Esophagus (tissue), 2 donors: ENCODE data around the gene CATSPERZ. TPM values are rescaled to one million over a fixed set of nuclear protein-coding genes. Genes with fewer than 3 reads are reported as not detected.
A peak's percentile ranks its signal among the peaks of the same experiment; 100 is the strongest.

Source experiments
- H3K27ac ChIP-seq, 2 donors: one replicate each; pipeline ENCODE4 v1.5.1; 2013; ENCODE audit warnings: low read depth in 2 of 2, mild to moderate bottlenecking in 2 of 2, inconsistent platforms in 1 of 2, low read length in 1 of 2, moderate library complexity in 1 of 2
- H3K27me3 ChIP-seq, 2 donors: one replicate each; pipeline ENCODE4 v1.6.1; 2013; ENCODE audit warnings: low read length in 2 of 2, control low read depth in 1 of 2, mild to moderate bottlenecking in 1 of 2; ENCODE audit not compliant: insufficient read depth in 2 of 2, control insufficient read depth in 1 of 2
- H3K36me3 ChIP-seq, 2 donors: one replicate each; pipeline ENCODE4 v1.6.1; 2013; ENCODE audit warnings: low read length in 1 of 2; ENCODE audit not compliant: control insufficient read depth in 2 of 2, insufficient read depth in 2 of 2
- H3K4me1 ChIP-seq, 2 donors: one replicate each; pipeline ENCODE4 v1.6.1; 2013; ENCODE audit warnings: low read length in 1 of 2; ENCODE audit not compliant: control insufficient read depth in 2 of 2, insufficient read depth in 2 of 2
- H3K4me3 ChIP-seq, 2 donors: one replicate each; pipeline ENCODE4 v1.5.1; 2013; ENCODE audit warnings: low read length in 2 of 2, mild to moderate bottlenecking in 2 of 2, low read depth in 1 of 2, moderate library complexity in 1 of 2
- H3K9me3 ChIP-seq, 2 donors: one replicate each; pipeline ENCODE4 v1.6.1; 2013; ENCODE audit warnings: mild to moderate bottlenecking in 2 of 2, low read depth in 1 of 2, low read length in 1 of 2, moderate library complexity in 1 of 2; ENCODE audit not compliant: control insufficient read depth in 2 of 2, insufficient read depth in 1 of 2
- WGBS, 2 donors: extraction: QIAGEN DNeasy Blood & Tissue Kit; methylation state at CpG; one replicate each; pipeline ENCODE4 v1.1.7; 2013; 5-methylcytosine and 5-hydroxymethylcytosine counted together
- polyA plus RNA-seq, 2 donors: library from polyadenylated mRNA; stranded (reverse); fragments of 200-250 nt; gene quantifications; one replicate each; pipeline ENCODE4 v1.2.3, GENCODE V29; 2013
- donor health status: healthy with polysubstance abuse.
- donor health status: Bipolar disorder and iron deficiency.

The CATSPERZ gene
- polyA plus RNA-seq, 2 donors: 0.37 to 0.39 TPM

DNA sequence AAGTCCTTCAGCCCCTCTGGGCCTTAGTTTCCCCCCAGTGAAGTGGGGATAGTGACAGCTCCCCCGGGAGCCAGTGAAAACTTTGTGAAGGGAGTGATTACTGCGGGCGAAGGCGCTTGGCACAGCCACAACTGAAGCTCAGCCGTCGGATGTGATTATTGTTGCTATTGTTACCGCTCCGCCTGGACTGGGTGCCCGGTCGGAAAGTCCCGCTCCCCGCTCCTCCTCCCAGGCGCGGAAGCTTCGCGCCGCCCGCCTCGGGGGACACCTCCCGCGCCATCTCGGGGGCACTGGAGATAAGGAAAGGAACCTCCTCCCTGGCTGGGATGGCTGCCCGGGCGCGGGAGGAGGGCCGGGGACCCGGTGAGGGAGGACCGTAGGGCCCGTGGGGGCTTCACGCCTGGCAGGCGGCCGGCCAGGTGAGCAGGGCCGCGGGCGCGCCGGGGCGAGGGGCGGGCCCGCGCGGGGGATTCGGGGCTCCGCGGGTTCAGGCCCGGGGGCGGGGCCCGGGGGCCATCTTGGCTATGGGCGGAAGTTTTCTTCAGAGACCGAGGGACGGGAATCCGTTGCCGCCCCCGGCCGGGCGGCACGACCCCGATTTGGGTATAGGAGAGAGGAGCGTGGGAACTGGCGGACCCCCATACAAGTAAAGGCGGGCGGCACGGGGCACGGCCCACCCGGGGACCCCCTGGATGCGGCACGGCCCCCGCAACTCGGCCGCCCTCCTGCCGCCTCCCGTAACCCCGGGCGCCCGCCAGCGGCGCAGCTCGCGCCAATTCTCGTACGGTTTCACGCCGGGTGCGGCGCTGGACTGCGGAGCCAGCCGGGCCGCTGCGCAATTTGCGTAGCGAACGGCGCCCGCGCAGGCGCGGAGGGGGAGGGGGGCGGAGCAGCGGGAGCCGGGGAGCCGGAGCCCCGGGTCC is 14.9 kb upstream of the CATSPERZ start, which contains the start of gene GPR137:
TSS of gene GPR137 (plus strand) at position 887 of the 923 bp plus-strand sequence. CDS start 677 bp downstream, outside the sequence.
- peak within 1 kb of the TSS; percentile 95 to 97 for H3K27ac ChIP-seq
- peaks cover 0 to 5% of the 10 kb centered on the region in 2 donors for H3K36me3 ChIP-seq
- H3K9me3 ChIP-seq: no peaks in the 10 kb centered on the region
- peak within 1 kb of the TSS; percentile 63 to 74 for H3K4me3 ChIP-seq
- WGBS, 2 donors: 0 to 1% methylated on average over 83 to 102 of the region's 102 CpGs
- H3K4me1 ChIP-seq: peaks cover 6 to 24% of the 10 kb centered on the region in 2 donors
- H3K27me3 ChIP-seq: no peaks in the 10 kb centered on the region

DNA sequence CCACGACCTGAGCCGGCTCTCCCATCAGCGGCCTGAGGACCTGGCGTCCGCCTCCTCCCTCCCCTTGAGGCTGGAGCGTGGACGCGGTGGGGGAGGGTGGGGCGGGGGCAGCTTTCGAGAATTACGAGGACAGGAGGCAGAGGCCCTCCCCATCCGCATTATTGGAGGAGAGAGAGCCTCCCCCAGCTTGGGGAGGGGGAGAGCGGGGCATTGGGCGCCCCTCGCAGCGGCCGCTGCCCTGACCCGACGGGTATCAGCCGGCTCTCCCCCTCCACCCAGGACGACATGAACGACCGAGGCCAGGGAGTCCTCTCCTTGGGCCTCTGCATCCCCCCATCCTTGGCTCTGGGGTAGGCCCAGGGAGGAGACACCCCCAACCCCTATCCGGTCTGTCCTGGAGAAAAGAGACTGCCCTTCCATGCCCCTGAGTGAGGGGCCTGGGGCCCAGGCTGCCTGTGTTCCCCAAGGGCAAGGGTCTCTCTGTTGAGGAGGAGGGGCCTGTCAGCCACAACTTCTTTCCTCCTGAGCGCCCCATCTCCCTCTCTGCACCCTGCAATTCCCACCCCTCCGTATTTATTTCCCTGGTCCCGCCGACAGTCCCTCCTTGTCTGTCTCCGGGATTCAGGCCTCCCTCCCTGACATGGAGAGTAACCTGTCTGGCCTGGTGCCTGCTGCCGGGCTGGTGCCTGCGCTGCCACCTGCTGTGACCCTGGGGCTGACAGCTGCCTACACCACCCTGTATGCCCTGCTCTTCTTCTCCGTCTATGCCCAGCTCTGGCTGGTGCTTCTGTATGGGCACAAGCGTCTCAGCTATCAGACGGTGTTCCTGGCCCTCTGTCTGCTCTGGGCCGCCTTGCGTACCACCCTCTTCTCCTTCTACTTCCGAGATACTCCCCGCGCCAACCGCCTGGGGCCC is 14.0 kb upstream of the CATSPERZ start:
- Histone ChIP-seq H3K9me3 (no peaks in the 10 kb centered on the region), H3K27ac (peak overlapping the region; percentile 54 to 97), H3K4me1 (peaks cover 6 to 24% of the 10 kb centered on the region in 2 donors), H3K36me3 (peaks cover 0 to 5% of the 10 kb centered on the region in 2 donors), H3K27me3 (peaks cover 0 to 2% of the 10 kb centered on the region in 2 donors), H3K4me3 (peak overlapping the region; percentile 63 to 74)
- 21 to 29% methylated on average over 30 to 40 of the region's 40 CpGs for WGBS, 2 donors

DNA sequence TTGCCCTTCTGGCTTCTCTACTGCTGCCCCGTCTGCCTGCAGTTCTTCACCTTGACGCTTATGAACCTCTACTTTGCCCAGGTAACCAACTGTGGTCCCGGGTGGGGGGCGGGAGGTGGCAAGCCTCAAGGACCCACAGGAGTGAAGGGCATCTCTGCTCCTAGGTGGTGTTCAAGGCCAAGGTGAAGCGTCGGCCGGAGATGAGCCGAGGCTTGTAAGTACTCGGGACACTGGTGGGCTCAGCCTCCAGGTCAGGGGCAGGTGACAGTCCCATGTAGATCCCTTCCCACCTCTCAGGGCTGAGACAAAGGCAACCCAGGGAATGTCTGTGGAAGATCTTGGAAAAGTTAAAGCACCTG is 13.4 kb upstream of the CATSPERZ start:
- Histone ChIP-seq H3K4me1 (peaks cover 9 to 26% of the 10 kb centered on the region in 2 donors), H3K36me3 (peaks cover 0 to 5% of the 10 kb centered on the region in 2 donors), H3K4me3 (no peak overlapping the region), H3K27ac (no peak overlapping the region), H3K9me3 (no peaks in the 10 kb centered on the region), H3K27me3 (peaks cover 0 to 7% of the 10 kb centered on the region in 2 donors)
- 82 to 84% methylated on average over 9 of the region's 9 CpGs for WGBS, 2 donors

DNA sequence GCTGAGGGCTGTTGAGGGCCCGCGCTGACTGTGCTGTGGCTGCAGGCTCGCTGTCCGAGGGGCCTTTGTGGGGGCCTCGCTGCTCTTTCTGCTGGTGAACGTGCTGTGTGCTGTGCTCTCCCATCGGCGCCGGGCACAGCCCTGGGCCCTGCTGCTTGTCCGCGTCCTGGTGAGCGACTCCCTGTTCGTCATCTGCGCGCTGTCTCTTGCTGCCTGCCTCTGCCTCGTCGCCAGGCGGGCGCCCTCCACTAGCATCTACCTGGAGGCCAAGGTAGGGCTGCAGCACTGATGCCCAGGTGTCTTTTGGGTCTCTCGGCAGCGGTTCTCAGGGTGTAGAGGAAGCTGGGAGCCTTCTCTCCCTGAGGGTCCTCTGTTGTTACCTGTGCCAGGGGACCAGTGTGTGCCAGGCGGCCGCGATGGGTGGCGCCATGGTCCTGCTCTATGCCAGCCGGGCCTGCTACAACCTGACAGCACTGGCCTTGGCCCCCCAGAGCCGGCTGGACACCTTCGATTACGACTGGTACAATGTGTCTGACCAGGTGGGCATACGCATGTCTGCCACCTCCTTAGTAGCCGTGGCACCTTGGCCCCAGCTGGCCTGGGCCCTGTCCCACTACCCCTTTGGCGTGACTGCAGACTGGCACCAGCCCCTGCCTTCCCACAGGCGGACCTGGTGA is 12.3 kb upstream of the CATSPERZ start:
- peaks cover 11 to 28% of the 10 kb centered on the region in 2 donors for H3K4me1 ChIP-seq
- H3K27ac ChIP-seq: no peak overlapping the region
- 93 to 94% methylated on average over 33 of the region's 33 CpGs for WGBS, 2 donors

DNA sequence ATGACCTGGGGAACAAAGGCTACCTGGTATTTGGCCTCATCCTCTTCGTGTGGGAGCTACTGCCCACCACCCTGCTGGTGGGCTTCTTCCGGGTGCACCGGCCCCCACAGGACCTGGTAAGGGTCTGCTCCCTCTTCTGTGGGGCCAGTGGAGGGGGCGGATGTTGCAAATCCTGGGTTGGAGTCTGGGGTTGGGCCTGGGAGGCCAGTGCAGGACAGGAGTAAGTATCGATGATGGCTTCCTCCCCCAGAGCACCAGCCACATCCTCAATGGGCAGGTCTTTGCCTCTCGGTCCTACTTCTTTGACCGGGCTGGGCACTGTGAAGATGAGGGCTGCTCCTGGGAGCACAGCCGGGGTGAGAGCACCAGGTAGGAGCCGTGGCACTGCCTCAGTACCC is 11.8 kb upstream of the CATSPERZ start:
- H3K36me3 ChIP-seq: peaks cover 0 to 2% of the 10 kb centered on the region in 2 donors
- no peak overlapping the region for H3K27ac ChIP-seq
- H3K27me3 ChIP-seq: peaks cover 0 to 21% of the 10 kb centered on the region in 2 donors
- H3K4me1 ChIP-seq: peaks cover 11 to 25% of the 10 kb centered on the region in 2 donors
- 91 to 92% methylated on average over 9 of the region's 9 CpGs for WGBS, 2 donors
- H3K4me3 ChIP-seq: no peak overlapping the region
- no peaks in the 10 kb centered on the region for H3K9me3 ChIP-seq

More for the DNA sequence above, 12.3 kb upstream of the CATSPERZ start:
- Histone ChIP-seq H3K27me3 (peaks cover 0 to 17% of the 10 kb centered on the region in 2 donors), H3K36me3 (peaks cover 0 to 2% of the 10 kb centered on the region in 2 donors), H3K9me3 (no peaks in the 10 kb centered on the region), H3K4me3 (no peak overlapping the region)

DNA sequence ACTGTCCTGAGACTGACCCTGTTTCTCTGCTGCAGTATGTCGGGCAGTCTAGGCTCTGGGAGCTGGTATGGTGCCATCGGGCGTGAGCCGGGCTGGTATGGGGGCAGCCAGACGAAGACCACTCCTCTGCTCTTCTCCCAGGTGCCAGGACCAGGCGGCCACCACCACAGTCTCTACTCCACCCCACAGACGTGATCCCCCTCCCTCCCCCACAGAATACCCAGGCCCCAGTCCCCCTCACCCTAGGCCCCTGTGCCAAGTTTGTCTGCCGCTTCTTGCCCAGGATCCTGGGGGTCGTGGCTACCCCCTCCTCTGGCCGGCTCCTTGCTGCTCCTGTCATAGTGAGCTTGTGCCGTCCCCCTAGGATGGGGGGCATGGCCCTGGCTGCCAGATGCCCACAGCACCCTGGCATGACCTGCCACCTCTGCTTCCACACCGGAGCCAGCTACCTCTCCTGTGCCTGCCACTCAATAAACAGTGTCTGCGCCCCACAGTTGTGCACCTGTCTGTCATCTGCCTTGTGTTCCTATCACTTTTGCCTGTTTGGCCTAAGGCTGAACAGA is 11.1 kb upstream of the CATSPERZ start:
- Histone ChIP-seq H3K27me3 (peaks cover 0 to 21% of the 10 kb centered on the region in 2 donors), H3K9me3 (no peaks in the 10 kb centered on the region), H3K4me1 (peaks cover 11 to 19% of the 10 kb centered on the region in 2 donors), H3K4me3 (no peak overlapping the region), H3K27ac (no peak overlapping the region), H3K36me3 (peaks cover 0 to 2% of the 10 kb centered on the region in 2 donors)
- WGBS, 2 donors: 90 to 91% methylated on average over 13 of the region's 13 CpGs

DNA sequence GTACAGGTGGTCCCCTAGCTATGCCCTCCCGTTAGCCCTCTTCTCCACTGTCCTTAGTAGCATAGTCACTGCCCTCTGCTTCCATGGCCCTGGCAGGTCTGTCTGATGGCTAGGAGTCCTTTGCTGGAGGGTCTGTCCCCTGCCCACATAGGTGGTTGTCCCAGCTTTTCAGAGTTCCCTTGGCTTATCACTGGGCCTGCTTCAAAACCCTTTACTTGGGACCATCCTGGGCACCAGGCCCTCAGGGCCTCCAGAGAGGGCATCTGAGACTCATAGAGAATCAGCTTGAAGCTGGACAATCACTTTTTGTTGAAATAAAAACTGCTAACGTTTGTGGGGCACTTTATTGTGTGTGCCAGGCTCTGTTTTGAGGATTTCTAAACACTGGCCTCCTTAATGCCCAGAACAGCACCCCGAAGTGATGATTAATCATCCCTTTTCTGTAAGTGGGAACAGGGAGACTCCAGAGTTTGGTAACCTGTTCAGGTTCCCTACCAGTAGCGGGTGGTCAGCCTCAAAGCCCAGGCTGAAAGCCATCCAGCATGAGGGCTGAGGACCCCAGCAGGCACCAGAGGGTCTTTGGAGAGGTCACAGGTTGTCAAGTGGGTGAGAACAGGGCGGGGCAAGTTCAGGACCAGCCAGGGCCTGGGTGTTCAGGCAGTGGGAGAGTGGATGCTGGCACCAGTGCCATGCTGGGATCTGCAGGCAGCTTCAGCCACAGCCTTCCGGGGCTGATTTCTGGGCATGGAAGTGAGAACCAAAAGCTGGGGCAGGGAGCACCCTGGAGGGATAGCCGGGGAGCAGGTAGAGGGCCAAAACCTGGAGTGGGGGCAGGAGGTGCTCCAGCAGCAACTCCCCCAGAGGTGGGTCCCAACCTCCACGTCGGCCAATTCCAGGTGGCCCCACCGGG is 9.6 kb upstream of the CATSPERZ start:
- no peak overlapping the region for H3K4me3 ChIP-seq
- peaks cover 0 to 21% of the 10 kb centered on the region in 2 donors for H3K27me3 ChIP-seq

DNA sequence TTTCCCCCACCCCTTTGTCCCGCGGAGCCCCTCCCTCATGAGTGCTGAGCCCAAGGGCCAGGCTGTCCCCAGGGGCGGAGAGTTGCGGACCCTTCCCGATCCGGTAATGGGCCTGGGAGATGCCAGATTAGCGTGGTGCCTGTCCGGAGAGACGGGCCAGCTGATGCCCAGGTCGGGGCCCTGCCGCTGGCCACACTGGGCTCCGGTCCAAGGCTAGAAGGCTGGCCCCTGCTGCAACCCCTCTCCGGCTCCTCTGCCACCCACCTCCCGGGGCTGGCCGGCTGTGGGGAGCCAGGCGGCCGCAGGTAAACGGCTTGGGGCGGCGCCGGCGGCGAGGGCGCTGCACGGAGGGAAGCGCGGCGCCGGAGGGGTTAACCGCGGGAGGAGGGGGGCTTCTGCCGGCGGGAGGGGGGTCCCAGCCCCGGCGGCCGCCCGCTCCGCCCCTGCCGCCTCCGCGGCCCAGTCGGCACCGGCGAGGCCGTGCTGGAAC is 8.9 kb upstream of the CATSPERZ start, which contains the start of gene KCNK4:
TSS of gene KCNK4 (plus strand) at position 41 of the 490 bp plus-strand sequence. CDS start 1,717 bp downstream, outside the sequence.
- no peak within 1 kb of the TSS for H3K27ac ChIP-seq
- peaks cover 0 to 21% of the 10 kb centered on the region in 2 donors for H3K27me3 ChIP-seq
- peak within 1 kb of the TSS; percentile 19 to 48 for H3K4me3 ChIP-seq
- H3K36me3 ChIP-seq: peaks cover 0 to 2% of the 10 kb centered on the region in 2 donors
- peaks cover 8 to 13% of the 10 kb centered on the region in 2 donors for H3K4me1 ChIP-seq
- no peaks in the 10 kb centered on the region for H3K9me3 ChIP-seq
- 4 to 6% methylated on average over 22 to 45 of the region's 45 CpGs for WGBS, 2 donors

More for the DNA sequence above, 9.6 kb upstream of the CATSPERZ start:
- Histone ChIP-seq H3K4me1 (peaks cover 11 to 18% of the 10 kb centered on the region in 2 donors), H3K9me3 (no peaks in the 10 kb centered on the region), H3K36me3 (peaks cover 0 to 2% of the 10 kb centered on the region in 2 donors), H3K27ac (no peak overlapping the region)
- WGBS, 2 donors: 44 to 53% methylated on average over 8 to 10 of the region's 10 CpGs
